Epidermal melanocyte (primary cell): ENCODE measurements around the gene TRIOBP.
"Not testable (repeated sequence)": the region's sequence is repeated elsewhere in the genome, so short reads cannot be mapped to it uniquely, and the experiment has no call there.

Experiments used
- DNase-seq: peaks from one replicate; pipeline ENCODE4 v3.0.0; 2011; ENCODE audit warnings: low spot score; ENCODE audit not compliant: insufficient read length

Gene TRIOBP

DNA sequence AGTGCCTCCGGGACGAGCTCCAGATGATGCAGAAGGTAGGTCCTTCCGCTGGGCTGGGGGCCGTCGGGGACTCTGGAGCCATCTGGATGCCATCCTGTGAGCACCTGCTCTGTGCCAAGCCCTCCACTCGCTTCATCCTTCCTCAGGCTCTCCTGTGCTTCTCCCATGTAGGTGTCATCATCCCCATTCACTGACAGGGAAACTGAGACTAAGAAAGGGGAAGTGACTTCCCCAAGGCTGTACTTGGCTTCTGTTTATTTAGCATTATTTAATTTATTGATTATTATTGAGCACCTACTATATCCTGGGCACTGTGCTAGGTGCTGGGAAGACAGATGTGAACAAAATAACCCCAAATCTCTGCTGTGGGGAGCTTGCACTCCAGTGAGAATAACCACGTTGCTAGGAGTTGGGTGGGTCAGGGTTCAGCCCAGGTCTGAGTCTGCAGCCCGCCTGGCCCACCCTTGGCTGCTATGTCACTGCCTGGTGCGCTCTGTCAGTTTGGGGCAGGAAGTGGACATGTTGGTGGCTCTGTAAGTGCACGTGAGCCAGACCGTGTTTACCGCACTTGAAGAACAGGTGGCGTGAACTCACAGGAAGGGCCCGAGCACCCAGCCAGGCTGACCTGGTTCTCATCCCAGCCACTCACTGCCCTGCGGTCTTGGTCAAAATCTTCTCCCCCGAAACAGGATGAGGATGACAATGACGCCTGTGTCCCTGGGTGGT, 75.0 kb downstream of the TRIOBP start:
- DNase-seq, result no peak

DNA sequence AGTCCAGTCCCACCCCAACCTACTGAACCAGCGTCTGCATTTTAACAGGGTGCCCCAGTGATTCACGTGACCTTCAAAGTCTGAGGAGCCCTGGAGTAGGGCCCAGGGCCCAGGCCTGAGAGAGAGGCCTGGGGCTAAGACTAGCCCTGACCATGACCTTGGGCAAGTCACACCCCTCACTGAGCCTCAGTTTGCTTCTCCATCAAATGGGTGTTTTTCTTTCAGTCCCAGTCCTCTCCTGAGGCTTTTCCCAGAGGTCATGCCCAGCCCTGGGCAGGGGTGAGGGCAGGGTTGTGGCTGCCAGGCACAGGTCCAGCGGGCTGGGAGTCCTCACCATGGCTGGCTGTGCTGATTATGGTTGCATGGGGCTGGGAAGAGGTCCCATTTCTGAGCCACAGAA, 77.9 kb downstream of the TRIOBP start:
- no peak for DNase-seq

DNA sequence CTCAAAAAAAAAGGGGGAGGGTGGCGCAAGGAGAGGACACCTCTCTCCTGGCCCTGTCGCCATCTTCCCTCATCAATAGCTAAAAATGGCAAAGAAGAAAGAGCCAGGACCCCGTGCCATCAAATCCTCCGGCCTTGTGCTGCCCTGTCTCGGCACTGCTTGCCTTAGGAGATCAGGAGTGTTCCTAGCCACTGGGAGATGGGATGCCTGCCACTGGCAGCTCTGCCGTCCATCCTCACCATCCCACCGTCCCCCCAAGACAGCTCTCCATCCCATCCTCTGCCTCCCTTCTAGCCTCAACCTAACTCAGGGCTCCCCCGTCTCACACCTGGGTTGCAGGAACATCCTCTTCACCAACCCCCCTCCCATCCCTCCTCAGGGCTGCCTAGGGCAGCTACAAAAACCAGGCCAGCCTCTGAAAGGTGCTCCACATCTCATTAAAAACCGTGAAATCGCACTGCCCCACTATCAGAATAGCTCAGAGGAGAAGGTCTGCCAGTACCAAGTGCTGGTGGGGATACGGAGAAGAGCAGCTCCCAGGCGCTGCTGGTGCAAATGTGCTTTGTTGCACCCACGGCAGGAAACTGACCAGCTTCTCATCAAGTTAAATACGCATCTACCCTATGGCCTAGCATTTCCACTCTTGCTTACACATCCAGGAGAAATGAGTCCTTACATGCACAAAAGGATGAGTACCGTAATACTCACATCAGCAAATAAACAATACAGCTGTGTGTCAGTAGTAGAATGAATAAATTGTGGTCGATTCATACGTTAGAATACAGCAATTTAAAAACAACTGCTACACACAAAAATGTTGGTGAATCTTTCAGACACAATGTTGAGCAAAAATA, 79.2 kb downstream of the TRIOBP start:
- no peak for DNase-seq

DNA sequence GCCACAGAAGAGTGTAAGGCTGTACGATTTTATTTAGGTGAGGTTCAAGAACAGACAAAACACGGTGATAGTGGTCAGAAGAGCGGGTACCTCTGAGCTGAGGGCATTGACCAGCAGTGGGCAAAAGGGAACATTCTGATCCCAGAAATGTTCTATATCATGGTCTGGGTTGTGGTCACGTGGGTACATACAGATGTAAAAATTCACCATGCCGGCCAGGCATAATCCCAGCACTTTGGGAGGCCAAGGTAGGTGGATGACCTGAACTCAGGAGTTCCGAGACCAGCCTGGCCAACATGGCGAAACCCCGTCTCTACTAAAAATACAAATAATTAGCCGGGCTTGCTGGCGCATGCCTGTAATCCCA, 79.8 kb downstream of the TRIOBP start:
- no peak for DNase-seq

DNA sequence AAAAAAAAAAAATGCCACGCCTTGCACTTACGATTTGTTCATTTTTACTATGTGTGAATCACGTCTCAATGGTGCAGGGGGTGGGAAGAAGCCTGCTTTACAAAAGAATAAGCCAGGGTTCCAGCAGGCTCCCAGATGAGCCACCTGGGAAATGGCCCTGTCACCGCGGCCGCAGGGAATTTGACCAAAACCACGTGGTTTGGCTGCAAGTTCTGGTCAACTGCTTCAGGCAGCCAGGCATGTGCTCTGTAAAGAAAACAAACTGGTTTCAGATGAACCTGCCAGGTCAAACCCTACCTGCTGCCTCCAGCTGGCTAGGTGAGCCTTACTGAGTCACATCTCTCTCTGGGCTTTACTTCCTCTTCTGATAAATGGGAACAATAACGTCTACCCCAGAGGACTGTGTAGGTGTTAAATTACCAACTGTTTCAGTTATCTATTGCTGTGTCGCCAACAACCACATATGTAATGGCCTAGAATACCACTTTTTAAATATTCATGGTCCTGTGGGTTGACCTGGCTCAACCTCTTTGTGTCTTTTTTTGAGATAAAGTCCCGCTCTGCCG, 80.4 kb downstream of the TRIOBP start:
- no peak for DNase-seq

DNA sequence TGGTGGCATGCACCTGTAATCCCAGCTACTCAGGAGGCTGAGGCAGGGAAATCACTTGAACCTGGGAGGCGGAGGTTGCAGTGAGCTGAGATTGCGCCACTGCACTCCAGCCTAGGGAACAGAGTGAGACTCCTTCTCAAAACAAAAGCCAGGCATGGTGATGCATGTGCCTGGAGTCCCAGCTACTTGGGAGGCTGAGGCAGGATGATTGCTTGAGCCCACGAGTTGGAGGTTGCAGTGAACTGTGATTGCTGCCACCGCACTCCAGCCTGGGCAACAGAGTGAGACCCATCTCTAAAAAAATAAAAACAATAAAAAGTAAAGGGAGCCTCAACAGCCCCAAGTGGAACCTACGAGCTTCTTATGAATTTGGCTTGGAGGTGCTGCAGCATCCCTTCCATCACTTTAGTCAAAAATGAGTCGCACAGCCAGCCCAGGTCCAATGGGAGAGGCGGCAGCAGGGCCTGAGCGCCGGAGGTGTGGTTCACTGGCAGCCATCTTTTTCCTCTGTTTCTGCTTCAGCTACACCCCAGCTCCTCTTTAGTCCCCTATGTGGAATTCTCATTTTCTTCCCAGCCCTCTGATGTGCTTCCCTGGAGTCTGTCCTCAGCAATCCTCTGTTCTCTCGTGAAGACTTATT, 81.6 kb downstream of the TRIOBP start:
- DNase-seq, result no peak

DNA sequence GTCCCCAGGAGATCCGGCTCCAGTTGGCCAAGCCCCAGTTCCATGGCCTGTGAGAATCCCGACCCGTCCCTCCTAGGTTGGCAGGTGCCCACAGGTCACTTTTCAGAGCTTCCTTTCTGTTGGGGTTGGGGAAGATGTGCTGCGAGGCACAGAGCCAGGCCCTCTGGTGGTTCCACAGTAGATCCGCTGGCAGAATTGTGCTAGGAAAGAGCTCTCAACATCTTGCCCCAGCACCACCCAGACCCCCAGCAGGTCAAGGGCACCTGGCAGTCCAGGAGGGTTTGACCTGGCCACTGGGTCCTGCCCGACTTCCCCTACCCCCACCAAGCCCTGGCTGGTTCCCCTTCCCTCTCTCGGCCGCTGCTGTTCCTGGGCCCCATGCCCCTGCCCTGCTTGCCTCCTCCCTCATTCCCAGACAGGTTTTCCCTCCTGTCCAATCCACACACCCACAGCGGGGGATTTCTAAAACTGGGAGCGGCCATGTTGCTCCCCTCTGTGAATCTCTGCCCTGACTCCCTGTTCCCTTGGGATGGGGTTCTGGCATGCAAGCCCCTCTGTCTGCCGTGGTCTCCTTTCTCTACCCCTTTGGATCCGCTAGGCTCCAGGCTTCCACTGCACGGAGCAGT, 84.7 kb downstream of the TRIOBP start:
- no peak for DNase-seq

DNA sequence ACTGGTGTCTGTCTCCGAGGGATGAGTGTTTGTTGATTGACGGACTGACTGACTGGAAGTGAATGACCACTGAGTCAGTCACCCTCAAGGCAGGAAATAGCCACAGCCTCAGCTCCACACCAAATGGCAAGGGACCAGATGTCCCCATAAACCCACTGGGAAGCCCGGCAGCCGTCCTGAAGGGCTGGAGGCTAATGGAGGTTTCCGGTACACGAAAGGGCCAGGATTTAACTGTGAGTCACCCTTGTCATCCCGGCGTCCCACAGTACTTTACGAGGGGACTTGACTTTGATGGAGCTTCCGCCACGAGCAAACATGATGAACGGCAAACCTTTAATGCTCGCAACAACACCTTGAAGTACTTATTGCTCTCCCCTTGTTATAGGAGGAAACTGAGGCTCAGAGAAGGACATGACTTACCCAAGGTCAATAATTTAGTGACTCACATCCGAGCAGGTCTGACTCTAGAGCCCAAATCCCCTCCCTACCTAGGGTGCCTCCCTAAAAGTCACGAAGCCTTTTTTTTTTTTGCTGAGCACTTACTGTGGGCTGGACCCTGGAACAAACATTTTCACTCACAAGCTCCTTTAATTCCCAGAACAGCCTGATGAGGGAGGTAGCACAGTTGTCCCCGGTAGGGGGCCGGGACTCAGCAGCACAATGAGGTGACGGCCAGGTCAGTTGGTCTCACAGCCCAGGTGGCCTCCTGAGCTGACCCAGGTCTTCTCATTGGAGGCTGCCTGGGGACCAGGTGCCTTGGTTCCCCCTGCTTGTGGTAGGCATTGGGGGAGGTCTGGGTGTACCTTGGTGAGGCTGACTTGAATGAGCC, 85.7 kb downstream of the TRIOBP start:
- DNase-seq, result no peak

DNA sequence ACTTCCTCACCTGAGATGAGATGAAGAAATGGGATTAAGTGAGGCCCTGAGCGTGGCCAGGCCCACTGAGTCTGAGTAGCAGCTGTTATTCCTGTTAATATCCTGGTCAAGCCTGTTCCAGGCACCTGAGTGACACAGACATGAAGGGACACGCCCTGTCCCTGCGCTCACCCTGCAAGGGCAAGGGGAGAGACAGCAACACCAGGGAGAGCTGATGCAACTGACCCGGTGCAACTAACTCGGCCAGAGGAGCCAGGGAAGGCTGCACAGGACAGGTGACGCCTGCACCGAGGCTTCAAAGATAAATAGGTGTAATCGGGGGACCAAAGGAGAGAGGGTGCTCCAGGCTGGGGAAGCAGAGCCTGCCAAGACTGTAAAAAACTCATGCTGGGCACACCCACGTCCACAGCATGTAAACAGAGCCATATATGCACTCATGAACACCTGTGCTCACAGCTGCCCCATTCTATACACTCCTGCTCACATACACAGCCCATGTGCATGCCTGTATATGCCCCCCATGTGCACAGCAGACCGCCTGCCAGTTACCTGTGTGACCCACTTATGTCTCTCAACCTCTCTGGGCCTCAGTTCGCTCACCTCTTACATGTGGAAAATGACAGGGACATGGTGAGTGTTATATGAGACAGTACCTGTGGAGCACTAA, 88.1 kb downstream of the TRIOBP start:
- no peak for DNase-seq

DNA sequence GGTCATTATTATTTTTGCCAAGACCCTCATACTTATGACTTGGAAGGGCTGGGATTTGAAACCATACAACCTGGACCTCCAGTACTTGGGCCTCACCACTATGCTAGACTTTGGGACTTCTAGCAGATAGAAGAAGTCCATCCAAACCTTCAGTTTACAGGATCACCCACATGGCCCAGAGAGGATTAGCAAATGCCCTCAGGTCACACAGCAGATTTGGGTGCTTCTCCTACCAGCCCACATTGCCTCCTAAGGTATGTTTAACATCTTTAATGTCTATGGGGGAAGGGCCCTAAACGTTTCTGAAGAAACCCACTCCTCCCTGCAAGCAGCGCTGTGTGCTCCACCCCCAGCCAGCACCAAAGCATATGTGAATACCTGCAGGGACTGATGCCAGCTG, 93.4 kb downstream of the TRIOBP start:
- no peak for DNase-seq

DNA sequence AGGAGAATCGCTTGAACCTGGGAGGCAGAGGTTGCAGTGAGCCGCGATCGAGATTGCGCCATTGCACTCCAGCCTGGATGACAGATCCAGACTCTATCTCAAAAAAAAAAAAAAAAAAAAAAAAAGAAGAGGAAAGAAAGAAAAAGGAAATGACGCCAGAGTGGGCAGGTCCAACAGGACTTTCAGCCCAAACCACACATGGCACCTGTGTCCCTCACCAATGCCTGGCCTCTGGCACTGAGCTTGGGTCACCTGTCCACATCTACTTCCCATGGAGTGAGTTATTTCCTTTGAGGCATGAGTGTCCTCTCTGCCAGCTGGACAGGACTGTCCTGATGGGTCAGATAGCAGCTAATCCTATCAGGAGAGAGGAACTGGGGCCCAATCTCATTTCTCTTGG, 95.6 kb downstream of the TRIOBP start:
- no peak for DNase-seq

DNA sequence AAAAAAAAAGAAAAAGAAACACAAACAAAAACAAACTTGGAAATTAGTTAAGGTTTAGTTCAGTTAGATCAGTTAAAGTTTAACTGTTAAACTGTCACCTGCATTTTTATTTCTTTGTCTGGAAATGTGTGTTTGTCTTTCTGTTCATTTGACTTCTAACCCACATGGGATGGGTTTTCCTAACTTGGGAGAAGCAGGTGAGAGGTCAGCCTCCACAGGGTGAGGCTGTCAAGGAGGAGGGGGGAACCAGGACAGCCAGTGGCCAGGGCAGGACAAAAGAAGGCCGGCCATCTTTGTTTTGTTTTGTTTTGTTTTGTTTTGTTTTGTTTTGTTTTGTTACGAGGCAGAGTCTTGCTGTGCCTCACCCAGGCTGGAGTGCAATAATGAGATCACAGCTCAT, 97.5 kb downstream of the TRIOBP start:
- no peak for DNase-seq

DNA sequence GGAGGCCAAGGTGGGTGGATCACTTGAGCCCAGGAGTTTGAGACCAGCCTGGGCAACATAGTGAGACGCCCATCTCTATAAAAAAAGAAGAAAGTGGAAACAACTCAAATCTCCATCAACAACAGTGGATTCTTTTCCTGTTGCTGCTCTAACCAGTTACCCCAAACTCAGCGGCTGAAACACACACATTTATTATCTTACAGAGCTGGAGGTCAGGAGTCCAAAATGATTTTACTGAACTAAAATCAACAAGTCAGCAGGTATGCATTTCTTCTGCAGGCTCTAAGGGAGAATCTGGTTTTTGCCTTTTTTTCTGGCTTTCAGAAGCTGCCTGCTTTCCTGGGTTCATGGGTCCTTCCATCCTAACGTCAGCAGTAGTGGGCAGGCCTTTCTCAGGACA, 99.2 kb downstream of the TRIOBP start:
- DNase-seq, result no peak

DNA sequence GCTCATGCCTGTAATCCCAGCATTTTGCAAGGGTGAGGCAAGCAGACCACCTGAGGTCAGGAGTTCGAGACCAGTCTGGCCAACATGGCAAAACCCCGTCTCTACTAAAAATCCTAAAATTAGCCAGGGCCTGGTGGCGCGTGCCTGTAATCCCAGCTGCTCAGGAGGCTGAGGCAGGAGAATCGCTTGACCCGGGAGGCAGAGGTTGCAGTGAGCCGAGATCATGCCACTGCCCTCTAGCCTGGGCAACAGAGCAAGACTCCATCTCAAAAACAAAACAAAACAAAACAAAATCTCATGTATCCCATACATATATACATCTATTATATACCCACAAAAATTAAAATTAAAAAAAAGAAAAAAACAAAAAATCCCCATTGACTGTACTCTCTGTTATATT, 100.4 kb downstream of the TRIOBP start:
- DNase-seq, result not testable (repeated sequence)

DNA sequence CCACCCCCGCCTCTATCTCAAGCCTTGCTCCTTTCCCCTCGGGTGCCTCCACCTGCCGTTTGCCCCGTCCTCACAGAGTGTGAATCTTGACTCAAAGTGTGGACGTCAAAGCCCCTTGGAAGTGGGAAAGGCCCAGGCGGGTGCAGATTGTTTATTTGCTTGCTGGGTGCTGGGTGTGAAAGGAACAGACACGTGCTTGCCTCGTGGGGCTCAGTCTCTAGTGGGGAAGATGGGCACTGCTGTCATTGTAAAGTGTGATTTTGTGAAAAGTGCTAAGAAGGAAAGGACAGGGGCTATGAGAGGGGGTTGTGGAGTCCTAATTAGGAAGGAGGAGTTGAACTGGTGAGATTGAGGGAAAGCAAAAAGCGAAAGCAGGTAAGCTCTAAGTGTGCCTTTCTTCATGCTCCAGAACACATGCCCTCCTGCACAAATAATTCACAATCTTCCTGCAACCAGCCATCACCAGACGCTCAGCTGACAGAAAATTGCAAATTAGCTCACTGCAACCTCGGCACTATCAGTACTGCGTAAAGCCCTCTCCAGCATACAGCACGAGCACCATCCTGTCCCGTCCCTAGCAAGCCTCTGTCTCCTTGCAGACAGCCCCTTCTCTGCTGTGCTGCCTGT, 101.1 kb downstream of the TRIOBP start:
- no peak for DNase-seq

DNA sequence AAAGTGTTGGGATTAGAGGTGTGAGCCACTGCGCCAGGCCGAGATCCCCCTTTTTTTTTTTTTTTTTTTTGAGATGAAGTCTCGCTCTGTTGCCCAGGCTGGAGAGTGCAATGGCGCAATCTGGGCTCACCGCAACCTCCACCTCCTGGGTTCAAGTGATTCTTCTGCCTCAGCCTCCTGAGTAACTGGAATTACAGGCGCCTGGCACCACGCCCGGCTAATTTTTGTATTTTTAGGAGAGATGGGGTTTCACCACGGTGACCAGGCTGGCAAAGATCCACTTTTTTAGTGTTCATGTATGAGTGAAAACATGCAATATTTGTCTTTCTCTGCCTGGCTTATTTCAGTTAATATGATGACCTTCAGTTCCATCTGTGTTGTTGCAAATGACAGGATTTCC, 103.1 kb downstream of the TRIOBP start:
- DNase-seq, result not testable (repeated sequence)

DNA sequence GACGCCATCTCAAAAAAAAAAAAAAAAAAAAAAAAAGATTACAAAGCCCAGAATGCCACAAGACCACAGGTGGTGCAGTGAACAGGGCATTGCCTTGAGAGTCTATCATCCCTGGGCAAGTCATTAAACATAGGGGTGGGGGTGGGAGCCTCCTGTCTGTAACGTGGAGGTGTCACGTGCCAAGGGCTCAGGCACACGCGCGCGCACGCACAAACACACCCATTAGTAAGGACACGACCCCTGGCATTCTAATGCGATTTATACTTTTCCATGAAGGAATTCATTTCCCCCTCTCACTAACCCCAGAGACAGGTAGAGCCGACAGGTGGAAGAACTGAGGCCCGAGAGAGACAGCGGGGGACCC, 105.1 kb downstream of the TRIOBP start:
- DNase-seq, result no peak

DNA sequence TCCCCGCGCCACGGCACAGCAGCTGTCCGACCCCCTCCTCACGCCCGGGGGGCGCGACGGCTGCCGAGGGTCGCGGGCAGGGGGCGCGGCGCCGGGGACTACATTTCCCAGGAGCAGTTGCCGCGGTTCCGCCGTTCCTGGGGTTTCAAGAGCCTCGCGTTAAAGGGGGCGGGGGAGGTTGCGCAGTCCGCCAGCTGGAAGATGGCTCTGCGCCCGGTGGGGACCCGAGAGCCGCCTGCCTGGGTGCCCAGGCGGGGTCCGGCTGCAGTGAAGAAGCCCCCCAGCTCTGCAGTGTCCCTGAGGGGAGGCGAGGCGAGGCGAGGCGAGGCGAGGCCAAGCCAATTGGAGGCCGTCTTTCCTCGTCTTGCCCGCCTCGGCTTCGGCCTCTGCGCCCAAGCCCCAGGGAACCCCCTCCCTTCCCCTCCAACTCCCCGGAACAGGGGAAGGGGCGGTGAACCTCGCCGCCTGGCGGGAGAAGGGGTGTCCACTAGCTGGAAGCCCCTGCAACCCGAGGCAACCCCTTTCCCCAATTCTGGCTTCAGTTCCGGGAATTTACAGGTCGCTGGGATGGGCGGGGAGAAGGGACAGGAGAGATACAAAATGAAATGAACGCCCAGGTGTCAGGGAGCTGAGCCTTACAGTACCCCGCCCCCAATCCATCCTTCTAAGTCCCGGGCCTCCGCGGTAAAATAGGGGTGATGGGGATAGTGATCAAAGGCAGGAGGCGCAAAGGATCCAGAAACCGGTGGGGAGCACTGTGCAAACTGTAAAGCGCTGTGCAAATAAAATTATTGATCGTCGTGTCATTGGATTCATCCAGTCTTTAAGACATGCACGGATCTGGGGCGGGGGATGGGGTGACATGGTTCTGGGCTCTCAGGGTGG, 105.7 kb downstream of the TRIOBP start:
- DNase-seq, result peak; percentile 73

DNA sequence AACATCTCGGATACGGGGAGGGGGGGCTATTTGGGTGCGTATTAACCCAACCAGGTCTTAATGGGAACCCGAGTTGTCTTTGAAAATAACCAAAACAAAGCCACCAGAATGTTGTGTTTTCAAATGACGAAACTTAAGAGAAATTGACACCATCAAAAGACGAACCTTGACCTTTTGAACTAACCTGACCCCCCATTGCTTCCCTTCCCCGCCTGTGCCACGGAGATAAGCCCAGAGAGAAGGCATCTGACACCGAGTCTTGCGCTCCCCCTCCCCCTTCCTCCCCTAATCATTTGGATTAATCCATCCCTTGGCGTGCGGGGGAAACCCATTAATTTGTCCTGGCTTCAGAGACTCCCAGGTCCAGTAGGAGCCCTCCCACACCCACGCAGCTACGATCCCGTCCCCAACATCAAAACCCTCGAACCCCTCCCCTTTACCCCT, 106.4 kb downstream of the TRIOBP start:
- no peak for DNase-seq
